HS-5 (cell line): ENCODE data around the gene RNU6-7.

Experiments
- DNase-seq: peaks from one replicate; pipeline ENCODE4 v3.0.0-alpha.2; 2012; ENCODE audit warnings: low read depth

RNU6-7 gene

DNA sequence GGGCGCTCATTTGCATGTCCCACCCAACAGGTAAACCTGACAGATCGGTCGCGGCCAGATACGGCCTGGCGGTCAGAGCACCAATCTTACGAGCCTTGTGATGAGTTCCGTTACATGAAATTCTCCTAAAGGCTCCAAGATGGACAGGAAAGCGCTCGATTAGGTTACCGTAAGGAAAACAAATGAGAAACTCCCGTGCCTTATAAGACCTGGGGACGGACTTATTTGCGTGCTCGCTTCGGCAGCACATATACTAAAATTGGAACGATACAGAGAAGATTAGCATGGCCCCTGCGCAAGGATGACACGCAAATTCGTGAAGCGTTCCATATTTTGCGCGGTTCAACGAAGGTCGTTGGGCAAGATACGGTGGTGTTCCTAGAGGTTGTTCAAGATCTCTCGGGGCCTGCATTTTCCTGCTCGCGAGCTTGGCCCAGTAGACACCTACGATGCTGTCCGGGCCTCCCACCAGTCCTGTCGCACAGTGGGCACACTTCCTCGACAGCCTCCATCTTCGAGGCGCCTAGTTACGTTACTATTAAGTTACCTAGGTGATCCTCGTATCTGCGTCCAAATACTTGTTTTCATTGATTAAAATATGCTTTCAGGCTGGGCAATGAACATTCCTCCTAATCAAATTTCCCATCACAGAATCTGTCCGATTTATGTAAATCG is at the start of gene RNU6-7:
Gene RNU6-7, plus strand, starts transcription at position 230 of the 675 bp plus-strand sequence.
- DNase-seq = peak; percentile 5

- no peak for DNase-seq
These were observed 35.8 kb upstream of the RNU6-7 start for GRCh38 chr14:32166029-32166428.

- no peak for DNase-seq
These were observed 34.9 kb upstream of the RNU6-7 start for GRCh38 chr14:32166924-32167323.

DNA sequence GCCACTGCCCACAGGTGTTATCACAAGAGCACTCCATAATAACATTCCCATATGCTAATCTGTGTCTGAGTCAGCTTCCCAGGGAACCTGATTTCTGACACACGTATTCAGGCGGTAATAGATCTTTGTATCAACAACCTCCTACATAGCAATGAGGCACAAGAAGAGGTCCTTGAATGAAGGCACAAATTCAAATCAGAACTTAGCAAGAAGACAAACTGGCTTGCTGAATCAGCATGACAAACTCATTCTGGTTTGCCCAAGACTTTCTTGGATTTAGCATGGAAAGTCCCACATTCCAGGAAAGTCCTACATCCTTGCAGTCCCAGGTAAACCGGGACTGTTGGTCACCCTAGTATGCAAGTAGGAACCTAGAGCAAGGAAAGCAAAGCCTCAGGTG is 33.9 kb upstream of the RNU6-7 start:
- no peak for DNase-seq

- no peak for DNase-seq
These were observed 32.7 kb upstream of the RNU6-7 start for GRCh38 chr14:32169191-32169590.

- DNase-seq = no peak
These were observed 30.4 kb upstream of the RNU6-7 start for GRCh38 chr14:32171469-32171868.

- no peak for DNase-seq
These were observed 18.4 kb upstream of the RNU6-7 start for GRCh38 chr14:32183151-32184058.

- DNase-seq = no peak
These were observed 16.7 kb upstream of the RNU6-7 start for GRCh38 chr14:32185097-32185496.

DNA sequence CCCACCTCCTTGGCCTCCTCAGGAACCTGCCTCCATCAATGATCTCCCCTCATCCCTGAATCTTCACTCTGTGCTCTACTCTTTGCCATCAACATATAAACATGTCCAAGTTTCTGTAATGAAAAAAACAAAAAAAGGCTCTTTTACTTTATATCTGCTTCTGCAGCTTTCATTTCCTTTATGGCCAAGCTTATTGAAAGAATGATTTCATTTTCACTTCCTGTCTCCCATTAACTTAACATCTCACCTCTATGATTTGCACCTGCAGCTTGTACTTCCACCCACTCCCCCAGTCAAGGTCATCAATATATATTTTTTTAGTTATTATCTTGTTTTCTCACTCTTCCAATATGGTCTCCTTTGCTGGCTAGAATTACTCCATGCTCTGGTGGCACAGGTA is 15.6 kb upstream of the RNU6-7 start:
- no peak for DNase-seq

DNA sequence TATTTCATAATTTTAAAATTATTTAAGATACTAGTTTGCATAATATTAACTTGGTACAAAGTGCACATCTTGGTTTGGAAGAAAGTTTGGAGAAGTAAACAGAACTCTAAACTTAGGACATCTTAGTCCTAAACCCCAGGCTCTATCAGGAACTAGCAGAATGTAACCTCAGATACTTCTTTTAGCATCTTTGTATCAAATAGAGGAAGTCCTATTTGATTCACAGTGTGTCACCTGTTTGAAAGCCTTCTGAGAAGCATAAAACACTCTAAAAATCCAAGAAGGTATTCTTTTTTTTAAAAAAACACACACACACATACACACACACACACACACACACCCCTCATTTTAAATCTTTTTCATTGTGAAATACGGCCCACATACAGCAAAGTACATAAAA is 12.0 kb upstream of the RNU6-7 start:
- DNase-seq = no peak

GRCh38 chr14:32190673-32191072 is 11.2 kb upstream of the RNU6-7 start:
- DNase-seq = no peak

DNA sequence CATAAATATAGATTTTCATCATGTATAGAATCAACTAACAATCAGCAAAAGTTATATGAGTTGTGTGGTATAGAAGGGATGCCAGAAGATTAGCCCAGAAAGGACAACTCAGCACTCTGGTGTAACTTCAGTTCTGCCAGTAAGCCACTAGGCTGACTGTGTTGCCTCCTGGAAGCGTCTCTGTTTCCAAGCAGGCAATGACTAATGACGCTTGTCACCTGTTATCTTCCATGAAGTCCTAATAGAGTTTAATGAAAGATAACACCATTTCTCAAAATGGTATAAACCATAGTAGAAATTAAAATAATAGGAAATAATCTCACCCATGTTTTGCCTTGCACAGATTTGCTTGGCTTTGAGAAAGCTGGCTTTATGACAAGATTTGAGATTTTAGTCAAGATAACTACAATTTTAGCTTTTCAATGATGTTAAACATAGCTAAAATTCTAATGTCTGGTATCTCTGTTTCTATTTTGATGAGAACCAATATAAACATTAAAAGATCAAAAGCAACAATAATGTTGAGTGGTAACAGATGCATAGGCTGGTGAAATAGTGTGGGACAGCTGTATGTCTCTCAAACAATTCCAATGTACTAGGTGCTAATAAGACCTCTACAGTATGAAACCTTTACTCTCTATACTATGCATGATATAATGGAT is 9.0 kb upstream of the RNU6-7 start:
- DNase-seq = no peak

DNA sequence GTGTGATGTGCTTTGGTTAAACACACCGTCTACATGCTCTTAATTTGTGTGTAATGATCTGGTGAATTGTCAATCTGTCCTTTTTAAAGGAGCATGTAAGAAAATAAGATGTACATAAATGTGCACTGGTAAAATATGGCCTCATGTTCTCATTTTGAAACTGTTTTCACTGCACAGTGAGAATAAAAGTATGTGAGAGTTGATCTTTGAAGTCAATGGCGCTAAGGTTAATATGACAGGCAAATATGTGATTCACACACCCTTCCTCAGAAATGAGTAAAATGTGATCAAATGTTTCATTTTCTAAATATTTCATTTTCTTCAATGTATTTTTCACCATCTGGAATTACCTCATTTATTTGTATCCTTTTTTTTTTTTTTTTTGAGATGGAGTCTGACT is 8.3 kb upstream of the RNU6-7 start:
- DNase-seq = no peak

DNA sequence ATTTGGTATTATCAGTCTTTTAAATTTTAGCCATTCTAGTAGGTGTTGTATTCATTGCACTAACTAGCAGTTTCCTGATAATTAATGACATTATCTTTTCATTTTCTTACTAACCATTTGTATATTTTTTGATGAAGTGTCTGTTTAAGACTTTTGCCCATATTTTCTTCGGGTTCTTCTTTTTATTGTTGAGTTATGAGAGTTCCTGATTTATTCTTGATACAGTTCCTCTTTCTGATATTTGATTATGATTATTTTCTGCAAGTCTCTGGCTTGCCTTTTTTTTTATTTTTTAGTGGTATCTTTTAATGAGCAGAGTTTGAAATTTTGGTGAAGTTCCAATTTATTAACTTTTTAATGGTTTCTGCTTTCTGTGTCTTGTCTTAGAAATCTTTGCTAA is 6.2 kb upstream of the RNU6-7 start:
- DNase-seq = no peak

- DNase-seq = no peak
These were observed 3.9 kb upstream of the RNU6-7 start for GRCh38 chr14:32197919-32198318.

DNA sequence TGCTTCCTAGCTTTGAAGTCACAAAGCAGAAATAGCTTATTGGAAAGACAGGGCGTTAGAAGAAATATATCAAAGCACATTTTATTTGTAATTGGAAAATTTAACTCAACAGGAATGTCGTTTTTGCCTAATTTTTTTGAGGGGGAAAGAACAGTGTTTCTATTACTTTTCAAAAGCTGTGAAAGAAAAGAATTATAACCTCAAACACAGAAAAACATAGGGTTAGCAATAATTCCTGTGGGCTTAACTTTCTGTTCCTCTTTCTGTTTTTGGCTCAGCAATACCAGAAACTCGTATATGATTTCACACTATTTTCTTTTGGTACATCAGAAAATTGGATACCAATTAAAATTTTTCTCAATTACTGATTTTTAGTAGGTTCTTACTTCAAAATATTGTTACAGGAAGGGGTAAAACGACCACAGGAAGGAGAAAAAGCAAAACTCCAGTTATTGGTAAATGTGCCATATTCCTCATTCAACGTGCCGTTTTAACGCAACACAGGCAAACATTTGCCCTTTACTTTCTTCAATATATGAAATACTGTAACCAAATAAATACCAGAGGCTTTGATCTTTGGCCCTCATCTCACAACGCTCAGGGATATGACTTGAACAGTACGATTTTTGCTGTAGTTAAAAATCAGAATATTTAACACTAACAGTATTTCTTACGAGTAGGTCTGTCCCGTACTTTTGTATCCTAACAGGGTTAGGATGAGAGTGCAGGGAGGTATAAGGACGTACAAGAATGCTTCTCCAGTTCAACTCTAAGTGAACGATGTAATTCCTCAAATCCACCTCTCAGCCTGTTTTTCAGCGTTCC is 1.3 kb upstream of the RNU6-7 start:
- no peak for DNase-seq

- DNase-seq = peak; percentile 9
These were observed 541 bp upstream of the RNU6-7 start for GRCh38 chr14:32201193-32201815.

- peak; percentile 11 for DNase-seq
These were observed 699 bp downstream of the RNU6-7 start for GRCh38 chr14:32202491-32202997.

DNA sequence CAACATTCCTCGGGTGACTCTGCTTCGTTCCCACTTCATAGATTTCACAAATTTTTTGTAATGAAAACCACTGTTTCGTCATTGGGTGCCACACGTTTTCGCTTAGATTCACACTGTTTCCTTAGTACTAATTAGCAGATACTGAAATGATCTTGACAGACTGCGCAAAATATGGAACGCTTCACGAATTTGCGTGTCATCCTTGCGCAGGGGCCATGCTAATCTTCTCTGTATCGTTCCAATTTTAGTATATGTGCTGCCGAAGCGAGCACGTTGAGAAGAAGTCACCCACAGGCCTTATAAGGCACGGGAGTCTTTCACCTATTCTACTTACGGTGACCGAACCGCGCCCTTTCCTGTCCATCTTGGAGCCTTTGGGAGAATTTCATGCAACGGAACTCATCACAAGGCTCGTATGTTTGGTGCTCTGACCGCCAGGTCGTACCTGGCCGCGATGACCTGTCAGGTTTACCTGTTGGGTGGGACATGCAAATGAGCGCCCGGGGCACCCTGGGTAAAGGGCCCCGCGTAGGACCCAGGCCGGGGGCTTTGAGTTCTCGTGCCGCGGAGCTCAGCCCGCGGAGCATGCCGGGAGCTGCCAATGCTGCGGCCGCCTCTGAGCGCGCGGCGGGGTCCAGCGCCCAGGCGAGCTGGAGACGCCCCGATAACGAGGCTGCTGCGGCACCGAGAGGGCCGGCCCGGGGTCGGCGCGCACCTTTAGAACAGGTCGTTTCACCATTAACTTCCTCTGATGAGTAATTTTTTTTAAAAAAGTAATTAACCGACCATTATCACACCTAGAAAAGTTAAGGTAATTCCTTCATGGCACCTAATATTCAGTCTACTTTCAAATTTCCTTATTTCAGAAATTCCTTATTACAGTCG is 1.4 kb downstream of the RNU6-7 start, which contains the start of gene RNU6-8:
Gene RNU6-8, minus strand, starts transcription at position 272 of the 885 bp plus-strand sequence.
- peak; percentile 59 for DNase-seq

DNA sequence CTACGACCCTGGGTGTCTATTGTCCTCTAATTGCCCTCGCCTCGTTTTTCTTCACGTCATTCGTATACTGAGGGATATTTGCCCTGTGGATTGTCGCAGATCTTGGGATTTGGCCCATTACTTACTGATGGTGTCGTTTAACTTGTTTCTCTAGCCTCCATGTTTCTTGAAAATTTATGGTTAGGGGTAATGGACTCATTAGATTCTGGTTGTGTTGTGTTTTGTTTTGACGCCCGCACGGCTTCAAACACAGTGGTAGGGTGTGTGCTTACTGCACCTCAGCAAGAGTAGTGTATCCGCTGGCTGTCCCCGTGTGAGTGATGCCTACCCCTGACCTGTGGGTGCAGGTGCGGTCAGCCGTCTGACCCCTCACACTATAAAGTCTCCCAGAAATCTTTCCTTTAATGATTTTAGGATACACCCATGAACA is 2.1 kb downstream of the RNU6-7 start:
- DNase-seq = no peak
